OCI-LY7 (cell line): ENCODE data around the gene TTC22. TPM values are rescaled to one million over a fixed set of nuclear protein-coding genes. Genes with fewer than 3 reads are reported as not detected.

ENCODE experiments used
- BruUV-seq: library from RNA; stranded (reverse); fragments of 400-500 nt; replicated peaks from 2 replicates; lab custom pipeline; 2021; lab: Mats Ljungman, UMichigan
- CTCF ChIA-PET: fragments of 300-600 bp; sonication (Branson Sonifier 250); formaldehyde crosslinking; loops from one replicate; lab custom pipeline; 2022; ENCODE audit warnings: antibody characterized with exemption; ENCODE audit not compliant: unreplicated experiment; lab: Charles Lee
- POLR2A ChIA-PET: fragments of 300-600 bp; sonication (Branson Sonifier 250); formaldehyde crosslinking; loops from one replicate; lab custom pipeline; 2022; ENCODE audit warnings: antibody characterized with exemption; lab: Charles Lee
- DNase-seq: peaks from one replicate; pipeline ENCODE4 v3.0.0-alpha.2; 2015; ENCODE audit warnings: low spot score
- H2AFZ ChIP-seq: fragments of 200-600 bp; sonication (generic), shearing (Covaris generic); 2 replicates; pipeline ENCODE4 v1.6.1; 2014; ENCODE audit warnings: mild to moderate bottlenecking, antibody characterized with exemption, low read length, moderate library complexity
- H3K27ac ChIP-seq: fragments of 200-600 bp; sonication (generic); 2 replicates; pipeline ENCODE4 v1.5.1; 2014; ENCODE audit warnings: mixed run types, low read depth, mild to moderate bottlenecking, moderate library complexity, low read length, inconsistent platforms; ENCODE audit not compliant: poor library complexity, severe bottlenecking
- H3K36me3 ChIP-seq: fragments of 200-600 bp; sonication (generic); 2 replicates; pipeline ENCODE4 v1.6.1; 2014; ENCODE audit warnings: mild to moderate bottlenecking, antibody characterized with exemption, low read length, moderate library complexity, mixed read lengths; ENCODE audit not compliant: insufficient read depth
- H3K4me1 ChIP-seq: fragments of 200-600 bp; sonication (generic); 2 replicates; pipeline ENCODE4 v1.5.1; 2014; ENCODE audit warnings: mild to moderate bottlenecking, low read length; ENCODE audit not compliant: insufficient read depth, poor library complexity, severe bottlenecking
- H3K4me2 ChIP-seq: fragments of 200-600 bp; sonication (generic); 2 replicates; pipeline ENCODE4 v1.6.1; 2014; ENCODE audit warnings: mild to moderate bottlenecking, low read length
- H3K4me3 ChIP-seq: fragments of 200-600 bp; sonication (generic); 2 replicates; pipeline ENCODE4 v1.5.1; 2014; ENCODE audit warnings: mild to moderate bottlenecking, low read depth, low read length; ENCODE audit not compliant: poor library complexity, severe bottlenecking
- H3K79me2 ChIP-seq: fragments of 200-600 bp; sonication (generic); 2 replicates; pipeline ENCODE4 v1.6.1; 2016; ENCODE audit warnings: low read depth, mild to moderate bottlenecking, low read length, moderate library complexity, mixed read lengths; ENCODE audit not compliant: insufficient read depth
- H3K9me2 ChIP-seq: fragments of 200-600 bp; sonication (generic); 2 replicates; pipeline ENCODE4 v1.6.1; 2016; ENCODE audit warnings: mild to moderate bottlenecking, low read length, mixed read lengths; ENCODE audit not compliant: insufficient read depth
- H3K9me3 ChIP-seq: fragments of 200-600 bp; sonication (generic); 2 replicates; pipeline ENCODE4 v1.6.1; 2014; ENCODE audit warnings: mild to moderate bottlenecking, mixed run types, low read length, mixed read lengths
- H4K20me1 ChIP-seq: fragments of 200-600 bp; sonication (generic); 2 replicates; pipeline ENCODE4 v1.6.1; 2014; ENCODE audit warnings: mild to moderate bottlenecking, antibody characterized with exemption, low read length, moderate library complexity, mixed read lengths; ENCODE audit not compliant: insufficient read depth
- EZH2phosphoT487 ChIP-seq: fragments of 200-600 bp; sonication (generic); IDR thresholded peaks from 2 replicates; pipeline ENCODE4 v1.6.1; 2018; ENCODE audit warnings: low read depth, borderline replicate concordance, mild to moderate bottlenecking, mixed run types, antibody characterized with exemption, low read length, moderate library complexity, mixed read lengths
- intact Hi-C: fragments of 100-400 bp; cut with micrococcal nuclease; formaldehyde crosslinking; loops from one replicate; pipeline ENCODE4 v1.10.0; 2022; ENCODE audit not compliant: unreplicated experiment
- total RNA-seq, 2 experiments: library from RNA; depleted of rRNA in 1 of 2; stranded (reverse); fragments of >200 nt in 1 of 2; shearing (Covaris generic) in 1 of 2; gene quantifications; 2 replicates each; pipeline ENCODE4 v1.2.3, GENCODE V29; 2014 to 2022
- TF ChIP-seq, protein P1 (sequence below): fragments of 200-600 bp; sonication (generic); conservative IDR thresholded peaks from 2 replicates; pipeline ENCODE4 v1.5.1; 2014; ENCODE audit warnings: mild to moderate bottlenecking, antibody characterized with exemption, low read length, moderate library complexity, mixed read lengths

Gene TTC22
- total RNA-seq, 2 experiments from 2014 or later = not detected

DNA sequence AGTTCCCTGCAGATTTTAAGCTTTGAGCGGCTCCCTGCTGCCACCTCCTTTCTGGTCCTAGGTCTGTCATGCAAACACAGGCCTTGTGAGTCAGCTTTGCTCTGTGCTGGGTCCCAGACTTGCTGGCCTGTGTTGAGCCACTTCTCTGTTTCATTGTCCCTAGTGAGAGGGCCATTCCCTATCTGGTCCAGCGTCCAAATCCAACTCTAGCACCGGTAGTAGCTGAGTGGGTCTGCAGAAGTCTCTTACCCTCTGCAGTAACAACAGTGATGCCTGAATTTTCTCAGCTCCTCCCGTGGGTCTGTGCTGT, 5.8 kb downstream of the TTC22 start:
- Histone ChIP-seq H2AFZ (no peak overlapping the region), H3K4me1 (no peaks in the 10 kb centered on the region), H3K4me2 (no peak overlapping the region), H3K9me2 (no peaks in the 10 kb centered on the region), H3K4me3 (no peak overlapping the region), H3K79me2 (no peaks in the 10 kb centered on the region), H3K9me3 (0 out of 2 replicates have a peak, but pooled peaks cover 3% of the 10 kb centered on the region), H3K36me3 (no peaks in the 10 kb centered on the region), H3K27ac (no peak overlapping the region), H4K20me1 (no peaks in the 10 kb centered on the region)
- CTCF ChIA-PET = no interaction called here
- no TSS peak for BruUV-seq
- DNase-seq = no peak
- POLR2A ChIA-PET = no interaction called here
- TF ChIP-seq, protein P1, sequence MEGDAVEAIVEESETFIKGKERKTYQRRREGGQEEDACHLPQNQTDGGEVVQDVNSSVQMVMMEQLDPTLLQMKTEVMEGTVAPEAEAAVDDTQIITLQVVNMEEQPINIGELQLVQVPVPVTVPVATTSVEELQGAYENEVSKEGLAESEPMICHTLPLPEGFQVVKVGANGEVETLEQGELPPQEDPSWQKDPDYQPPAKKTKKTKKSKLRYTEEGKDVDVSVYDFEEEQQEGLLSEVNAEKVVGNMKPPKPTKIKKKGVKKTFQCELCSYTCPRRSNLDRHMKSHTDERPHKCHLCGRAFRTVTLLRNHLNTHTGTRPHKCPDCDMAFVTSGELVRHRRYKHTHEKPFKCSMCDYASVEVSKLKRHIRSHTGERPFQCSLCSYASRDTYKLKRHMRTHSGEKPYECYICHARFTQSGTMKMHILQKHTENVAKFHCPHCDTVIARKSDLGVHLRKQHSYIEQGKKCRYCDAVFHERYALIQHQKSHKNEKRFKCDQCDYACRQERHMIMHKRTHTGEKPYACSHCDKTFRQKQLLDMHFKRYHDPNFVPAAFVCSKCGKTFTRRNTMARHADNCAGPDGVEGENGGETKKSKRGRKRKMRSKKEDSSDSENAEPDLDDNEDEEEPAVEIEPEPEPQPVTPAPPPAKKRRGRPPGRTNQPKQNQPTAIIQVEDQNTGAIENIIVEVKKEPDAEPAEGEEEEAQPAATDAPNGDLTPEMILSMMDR = no peak
- intact Hi-C loops = no loop called here

DNA sequence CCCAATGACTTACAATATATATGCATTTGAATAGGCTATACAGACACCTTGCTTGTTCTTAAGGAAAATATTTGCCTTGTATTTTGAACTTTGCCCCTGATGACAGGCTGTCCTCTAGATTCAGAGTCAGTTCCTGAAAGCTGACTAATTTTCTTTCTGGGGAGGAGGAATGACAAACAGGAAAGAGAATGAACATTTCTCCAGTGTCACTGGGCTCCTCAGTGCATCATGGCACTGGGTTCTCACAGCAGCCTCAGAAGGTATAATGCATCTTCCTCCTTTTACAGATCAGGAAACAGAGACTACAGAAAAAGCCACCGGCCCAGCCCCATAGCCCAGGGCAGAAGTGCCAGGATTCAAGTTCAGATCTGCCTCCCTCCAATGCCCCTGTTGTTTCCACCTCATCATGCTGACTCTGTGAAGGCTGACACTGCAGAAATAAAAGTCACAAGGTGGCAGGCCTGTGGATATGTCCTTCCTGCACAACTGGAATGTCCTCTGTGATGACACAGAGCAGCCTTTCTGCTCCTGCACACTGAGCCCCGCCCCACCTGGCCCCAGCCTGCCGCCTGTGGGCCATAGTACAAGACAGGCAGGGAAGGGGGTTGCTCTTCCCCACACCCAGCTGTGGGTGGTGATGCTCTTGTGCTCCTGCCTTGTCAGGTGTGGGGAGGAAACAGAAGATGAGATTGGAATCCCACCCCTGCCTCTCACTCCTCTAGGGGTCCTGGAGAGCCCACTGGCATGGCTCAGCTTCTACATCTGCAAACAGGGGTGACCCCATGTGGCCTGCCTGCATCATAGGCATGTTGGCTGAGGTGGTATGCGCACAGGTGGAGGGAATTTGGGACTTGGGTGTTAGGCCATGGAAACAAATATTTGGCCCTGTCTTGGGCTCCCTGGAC, 6.4 kb downstream of the TTC22 start:
- H3K4me2 ChIP-seq = no peak overlapping the region
- BruUV-seq = no TSS peak
- H3K4me3 ChIP-seq = no peak overlapping the region
- H2AFZ ChIP-seq = no peak overlapping the region
- ChIA-PET POLR2A (no interaction called here), CTCF (no interaction called here)
- H3K79me2 ChIP-seq = no peaks in the 10 kb centered on the region
- intact Hi-C loops = no loop called here
- H3K27ac ChIP-seq = no peak overlapping the region
- no peaks in the 10 kb centered on the region for H4K20me1 ChIP-seq
- H3K4me1 ChIP-seq = no peaks in the 10 kb centered on the region
- no peaks in the 10 kb centered on the region for H3K9me2 ChIP-seq
- no peak for DNase-seq
- TF ChIP-seq EZH2phosphoT487 = no peak
- TF ChIP-seq, protein P1 = 0 out of 2 replicates have a peak, but pooled peaks have one; percentile 12
- H3K36me3 ChIP-seq = no peaks in the 10 kb centered on the region
- 0 out of 2 replicates have a peak, but pooled peaks cover 3% of the 10 kb centered on the region for H3K9me3 ChIP-seq

DNA sequence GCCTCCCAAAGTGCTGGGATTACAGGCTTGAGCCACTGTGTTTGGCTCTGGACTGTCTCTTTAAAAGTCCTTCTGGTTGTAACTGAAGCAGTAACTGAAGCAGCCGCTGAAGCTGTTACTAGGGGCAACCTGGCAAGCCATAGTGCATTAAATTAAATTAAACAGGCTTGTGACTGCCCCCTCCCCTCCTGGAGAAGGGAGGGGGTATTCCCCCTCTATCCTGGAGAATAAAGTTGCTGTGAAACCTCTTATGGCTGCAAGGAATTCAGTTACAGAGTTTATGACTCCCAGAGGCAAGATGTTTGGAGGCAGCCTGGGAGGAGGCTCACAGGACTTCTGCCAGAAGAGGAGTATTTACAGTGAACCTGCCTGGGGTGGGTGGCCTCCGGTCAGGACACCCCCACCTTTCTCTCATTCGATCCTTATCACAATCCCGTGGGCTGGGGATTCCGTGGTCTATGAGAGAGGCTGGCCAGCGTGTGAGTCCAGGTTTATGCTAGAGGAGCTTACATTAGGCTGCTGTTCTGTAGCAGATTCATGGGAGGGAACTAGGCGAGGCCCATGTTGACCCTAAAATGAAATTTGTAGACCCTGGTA, 8.3 kb downstream of the TTC22 start:
- no peak for TF ChIP-seq EZH2phosphoT487
- TF ChIP-seq, protein P1 = no peak

More for the DNA sequence above, 8.3 kb downstream of the TTC22 start:
- Histone ChIP-seq H3K4me1 (no peaks in the 10 kb centered on the region), H3K9me3 (0 out of 2 replicates have a peak, but pooled peaks cover 3% of the 10 kb centered on the region), H2AFZ (no peak overlapping the region), H4K20me1 (no peaks in the 10 kb centered on the region), H3K4me3 (no peak overlapping the region), H3K36me3 (no peaks in the 10 kb centered on the region), H3K27ac (no peak overlapping the region), H3K4me2 (no peak overlapping the region), H3K79me2 (no peaks in the 10 kb centered on the region), H3K9me2 (no peaks in the 10 kb centered on the region)
- intact Hi-C loops = loop anchor here (1.0 kb wide), 1 partner anchor 120 kb away; no protein-coding TSS in a partner anchor
- POLR2A ChIA-PET = no interaction called here
- no TSS peak for BruUV-seq
- CTCF ChIA-PET = no interaction called here
- DNase-seq = no peak
